Subcutaneous adipose tissue (tissue), 4 donors: ENCODE measurements around the gene IL9. TPM values are rescaled to one million over a fixed set of nuclear protein-coding genes. Genes with fewer than 3 reads are reported as not detected.

ENCODE experiments used
- total RNA-seq, 4 donors: library from RNA; depleted of rRNA; stranded (reverse); fragments of >200 nt; gene quantifications; one replicate each; pipeline ENCODE4 v1.1.0, GENCODE V29; 2016
- TF ChIP-seq, protein P1 (sequence below): fragments of 450-650 bp; IDR thresholded peaks from one replicate; pipeline ENCODE4 v1.5.1; 2016; ENCODE audit warnings: low read depth, mild to moderate bottlenecking, control low read depth, antibody characterized with exemption, moderate library complexity

Gene IL9
- total RNA-seq, 4 donors from 2014 or later, result not detected

- TF ChIP-seq, protein P1, sequence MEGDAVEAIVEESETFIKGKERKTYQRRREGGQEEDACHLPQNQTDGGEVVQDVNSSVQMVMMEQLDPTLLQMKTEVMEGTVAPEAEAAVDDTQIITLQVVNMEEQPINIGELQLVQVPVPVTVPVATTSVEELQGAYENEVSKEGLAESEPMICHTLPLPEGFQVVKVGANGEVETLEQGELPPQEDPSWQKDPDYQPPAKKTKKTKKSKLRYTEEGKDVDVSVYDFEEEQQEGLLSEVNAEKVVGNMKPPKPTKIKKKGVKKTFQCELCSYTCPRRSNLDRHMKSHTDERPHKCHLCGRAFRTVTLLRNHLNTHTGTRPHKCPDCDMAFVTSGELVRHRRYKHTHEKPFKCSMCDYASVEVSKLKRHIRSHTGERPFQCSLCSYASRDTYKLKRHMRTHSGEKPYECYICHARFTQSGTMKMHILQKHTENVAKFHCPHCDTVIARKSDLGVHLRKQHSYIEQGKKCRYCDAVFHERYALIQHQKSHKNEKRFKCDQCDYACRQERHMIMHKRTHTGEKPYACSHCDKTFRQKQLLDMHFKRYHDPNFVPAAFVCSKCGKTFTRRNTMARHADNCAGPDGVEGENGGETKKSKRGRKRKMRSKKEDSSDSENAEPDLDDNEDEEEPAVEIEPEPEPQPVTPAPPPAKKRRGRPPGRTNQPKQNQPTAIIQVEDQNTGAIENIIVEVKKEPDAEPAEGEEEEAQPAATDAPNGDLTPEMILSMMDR, result no peak
These were observed 33.6 kb downstream of the IL9 start for GRCh38 chr5:135862086-135862485.

DNA sequence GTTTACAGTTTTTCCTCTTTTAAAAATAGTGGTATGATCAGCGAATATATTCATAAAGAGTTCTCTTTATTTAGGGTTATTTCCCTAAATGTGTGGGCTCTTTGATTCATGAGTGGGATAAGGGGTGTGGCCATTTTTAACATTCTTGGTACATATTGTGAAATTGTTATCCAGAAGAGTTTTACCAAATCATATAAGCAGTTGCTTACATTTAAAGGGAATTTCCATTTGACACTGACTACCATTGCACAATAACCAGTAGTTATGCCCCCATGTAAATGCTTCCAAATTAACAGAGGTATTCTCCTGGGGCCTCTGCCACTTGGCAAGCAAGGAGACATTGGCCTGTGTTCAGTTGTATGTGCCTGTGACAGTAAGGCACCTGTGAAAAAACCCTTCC lies 34.0 kb downstream of the IL9 start:
- TF ChIP-seq, protein P1, result no peak

GRCh38 chr5:135859641-135860040 lies 36.0 kb downstream of the IL9 start:
- TF ChIP-seq, protein P1, result no peak

DNA sequence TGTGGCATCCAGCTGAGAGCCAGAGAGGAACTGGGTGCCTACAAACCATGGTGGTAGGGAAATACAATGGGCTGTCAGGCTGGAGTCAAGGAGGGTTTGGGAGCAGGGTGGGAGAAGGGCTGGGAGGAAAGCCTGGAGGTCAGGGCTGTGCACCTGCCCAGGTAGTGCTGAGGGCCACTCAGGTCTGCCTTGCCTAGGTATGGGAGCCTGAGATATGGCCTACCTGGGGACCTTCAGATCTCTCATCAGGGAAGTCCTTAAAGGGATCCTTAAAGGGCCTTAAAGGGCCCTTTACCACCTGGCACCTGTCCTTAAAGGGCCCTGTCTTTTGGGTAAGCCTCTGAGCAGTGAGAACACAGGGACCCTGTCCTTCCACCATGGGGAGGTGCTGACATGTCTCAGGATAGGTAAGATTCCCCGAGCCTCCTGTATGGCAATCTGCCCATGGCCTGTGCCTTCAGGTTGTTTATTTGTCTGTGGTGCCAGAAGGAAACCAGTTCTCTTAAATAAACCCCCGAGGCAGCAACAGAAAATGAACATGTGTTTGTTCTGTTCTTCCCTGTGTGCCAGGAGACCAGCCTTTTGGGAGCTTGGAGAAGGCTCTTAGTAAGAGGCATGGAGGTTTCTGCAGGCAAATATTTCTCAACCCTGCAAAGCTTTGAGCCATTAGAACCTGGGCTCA lies 37.9 kb downstream of the IL9 start:
- TF ChIP-seq, protein P1, result no peak

- TF ChIP-seq, protein P1, result no peak
These were observed 43.5 kb downstream of the IL9 start for GRCh38 chr5:135851915-135852845.

GRCh38 chr5:135851186-135851914 lies 44.3 kb downstream of the IL9 start:
- TF ChIP-seq, protein P1, result no peak

DNA sequence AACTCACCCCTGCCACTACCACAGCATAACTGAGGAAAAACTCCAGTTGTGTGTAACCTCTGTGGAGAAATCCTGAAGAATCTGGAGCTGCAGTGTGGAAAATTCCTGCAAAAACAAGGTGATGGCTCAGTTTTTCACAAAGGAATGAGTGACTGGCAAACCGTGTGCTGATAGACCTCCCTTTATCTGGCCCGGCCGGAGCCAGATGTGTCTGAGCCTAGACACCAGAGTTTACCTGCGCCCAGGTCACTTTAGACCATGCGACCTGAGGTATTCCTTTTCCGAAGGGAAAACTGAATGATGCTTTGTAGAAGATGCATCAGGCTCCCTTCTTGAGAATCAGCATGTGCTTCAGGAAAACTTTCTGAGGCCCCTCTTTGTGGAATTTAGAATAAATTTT lies 45.0 kb downstream of the IL9 start:
- TF ChIP-seq, protein P1, result no peak
